Esophagus muscularis mucosa (tissue), 4 donors: Measurements from ENCODE around the gene RAPH1. TPM values are rescaled to one million over a fixed set of nuclear protein-coding genes. Genes with fewer than 3 reads are reported as not detected.

ENCODE experiments used
- DNase-seq: peaks from one replicate; pipeline ENCODE4 v3.0.0-alpha.2; 2017; ENCODE audit errors: extremely low spot score
- H3K27ac ChIP-seq, 4 donors: fragments of 200-600 bp; sonication (generic); replicated peaks in 1 of 4; 1 replicate in 3 of 4; 2 replicates in 1 of 4; pipeline ENCODE4 v1.5.1; 2016 to 2019; ENCODE audit warnings: mild to moderate bottlenecking in 1 of 4
- H3K27me3 ChIP-seq, 4 donors: fragments of 200-600 bp; sonication (generic); one replicate each; pipeline versions ENCODE4 v1.5.1 to v1.6.0; 2016 to 2019
- H3K36me3 ChIP-seq, 4 donors: fragments of 200-600 bp; sonication (generic); one replicate each; pipeline ENCODE4 v1.5.1; 2016 to 2019
- H3K4me1 ChIP-seq, 4 donors: fragments of 200-600 bp; sonication (generic); one replicate each; pipeline ENCODE4 v1.5.1; 2016 to 2019
- H3K4me3 ChIP-seq, 4 donors: fragments of 200-600 bp; sonication (generic); 1 replicate in 2 of 4; 2 replicates in 2 of 4; pipeline ENCODE4 v1.5.1; 2016 to 2019; ENCODE audit warnings: mild to moderate bottlenecking in 4 of 4, moderate library complexity in 1 of 4
- H3K9me3 ChIP-seq, 4 donors: fragments of 200-600 bp; sonication (generic); 1 replicate in 3 of 4; 2 replicates in 1 of 4; pipeline ENCODE4 v1.5.1; 2016 to 2019
- EP300 ChIP-seq: sonication (generic); formaldehyde crosslinking; IDR thresholded peaks from one replicate; pipeline ENCODE4 v1.6.1; 2017; ENCODE audit warnings: antibody characterized with exemption
- POLR2A ChIP-seq: fragments of 450-650 bp; IDR thresholded peaks from one replicate; pipeline ENCODE4 v1.6.1; 2017; ENCODE audit warnings: antibody characterized with exemption, moderate library complexity, mild to moderate bottlenecking, low read depth
- POLR2AphosphoS5 ChIP-seq, 2 donors: sonication (generic); formaldehyde crosslinking; IDR thresholded peaks; one replicate each; pipeline ENCODE4 v1.6.1; 2017; ENCODE audit warnings: antibody characterized with exemption in 2 of 2
- WGBS: methylation state at CpG from one replicate; pipeline ENCODE4 v1.1.5; 2018; 5-methylcytosine and 5-hydroxymethylcytosine counted together
- intact Hi-C: fragments of 100-400 bp; cut with DNase I; formaldehyde crosslinking; loops from one replicate; pipeline ENCODE4 v1.15.1; 2023
- total RNA-seq, 4 donors: library from RNA; depleted of rRNA; stranded (reverse); fragments of >200 nt; gene quantifications; one replicate each; pipeline versions ENCODE4 v1.1.0 to v1.2.1, GENCODE V29; 2016
- TF ChIP-seq, protein P1 (sequence below), 3 experiments: fragments of 200-600 bp in 2 of 3; fragments of 450-650 bp in 1 of 3; sonication (generic) in 2 of 3; IDR thresholded peaks; one replicate each; pipeline ENCODE4 v1.5.1; 2017 to 2019; ENCODE audit warnings: antibody characterized with exemption in 3 of 3, mild to moderate bottlenecking in 2 of 3, moderate library complexity in 1 of 3

RAPH1 gene, protein sequence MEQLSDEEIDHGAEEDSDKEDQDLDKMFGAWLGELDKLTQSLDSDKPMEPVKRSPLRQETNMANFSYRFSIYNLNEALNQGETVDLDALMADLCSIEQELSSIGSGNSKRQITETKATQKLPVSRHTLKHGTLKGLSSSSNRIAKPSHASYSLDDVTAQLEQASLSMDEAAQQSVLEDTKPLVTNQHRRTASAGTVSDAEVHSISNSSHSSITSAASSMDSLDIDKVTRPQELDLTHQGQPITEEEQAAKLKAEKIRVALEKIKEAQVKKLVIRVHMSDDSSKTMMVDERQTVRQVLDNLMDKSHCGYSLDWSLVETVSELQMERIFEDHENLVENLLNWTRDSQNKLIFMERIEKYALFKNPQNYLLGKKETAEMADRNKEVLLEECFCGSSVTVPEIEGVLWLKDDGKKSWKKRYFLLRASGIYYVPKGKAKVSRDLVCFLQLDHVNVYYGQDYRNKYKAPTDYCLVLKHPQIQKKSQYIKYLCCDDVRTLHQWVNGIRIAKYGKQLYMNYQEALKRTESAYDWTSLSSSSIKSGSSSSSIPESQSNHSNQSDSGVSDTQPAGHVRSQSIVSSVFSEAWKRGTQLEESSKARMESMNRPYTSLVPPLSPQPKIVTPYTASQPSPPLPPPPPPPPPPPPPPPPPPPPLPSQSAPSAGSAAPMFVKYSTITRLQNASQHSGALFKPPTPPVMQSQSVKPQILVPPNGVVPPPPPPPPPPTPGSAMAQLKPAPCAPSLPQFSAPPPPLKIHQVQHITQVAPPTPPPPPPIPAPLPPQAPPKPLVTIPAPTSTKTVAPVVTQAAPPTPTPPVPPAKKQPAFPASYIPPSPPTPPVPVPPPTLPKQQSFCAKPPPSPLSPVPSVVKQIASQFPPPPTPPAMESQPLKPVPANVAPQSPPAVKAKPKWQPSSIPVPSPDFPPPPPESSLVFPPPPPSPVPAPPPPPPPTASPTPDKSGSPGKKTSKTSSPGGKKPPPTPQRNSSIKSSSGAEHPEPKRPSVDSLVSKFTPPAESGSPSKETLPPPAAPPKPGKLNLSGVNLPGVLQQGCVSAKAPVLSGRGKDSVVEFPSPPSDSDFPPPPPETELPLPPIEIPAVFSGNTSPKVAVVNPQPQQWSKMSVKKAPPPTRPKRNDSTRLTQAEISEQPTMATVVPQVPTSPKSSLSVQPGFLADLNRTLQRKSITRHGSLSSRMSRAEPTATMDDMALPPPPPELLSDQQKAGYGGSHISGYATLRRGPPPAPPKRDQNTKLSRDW
- 10 to 100 TPM; 15.4 to 20.4 (median 18.2) TPM for total RNA-seq

DNA sequence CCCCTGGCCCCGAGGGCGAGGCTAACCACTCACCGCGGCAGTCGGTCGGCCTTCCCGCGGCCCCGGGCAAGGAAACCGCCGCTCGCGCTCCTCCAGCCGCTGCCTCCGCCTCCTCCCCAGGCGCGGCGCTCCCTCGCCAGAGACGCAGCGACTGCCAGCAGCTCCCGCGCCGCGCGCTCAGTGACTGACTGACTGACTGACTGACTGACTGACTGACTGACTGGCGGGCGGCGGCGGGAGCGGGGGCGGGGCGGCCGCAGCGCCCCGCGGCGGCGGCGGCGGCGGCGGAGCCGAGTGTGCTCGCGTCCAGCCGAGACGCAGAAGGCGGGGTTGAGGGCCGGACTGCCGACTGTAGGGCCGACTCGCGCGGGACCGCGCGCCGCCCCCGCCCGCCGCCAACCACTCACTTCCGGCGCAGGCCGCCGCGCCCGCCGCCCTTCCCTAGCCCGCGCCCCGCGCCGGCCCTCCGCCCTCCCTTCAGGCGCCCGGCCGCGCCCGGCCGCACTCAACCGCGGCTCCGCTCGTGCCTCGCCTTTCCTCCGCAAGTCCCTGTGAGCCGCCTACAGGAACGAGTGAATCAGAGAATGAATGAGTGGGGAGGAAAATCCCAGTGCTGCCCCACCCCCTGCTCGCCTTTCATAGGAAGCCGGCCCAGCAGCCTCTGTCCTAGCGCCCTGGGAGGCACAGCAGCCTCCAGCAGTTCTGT lies at the start of gene RAPH1:
Gene RAPH1 (minus strand): TSS at position 224 of the 706 bp plus-strand sequence. CDS start 39,948 bp downstream, outside the sequence.
- peak within 1 kb of the TSS; percentile 89 to 95 (median 94) for H3K4me3 ChIP-seq
- peaks cover 13 to 27% (median 23%) of the 10 kb centered on the region in 4 donors for H3K4me1 ChIP-seq
- intact Hi-C loops, result loop anchor here (10.0 kb wide), 1 partner anchor 250 kb away; no protein-coding TSS in a partner anchor
- no peaks in the 10 kb centered on the region for H3K9me3 ChIP-seq
- 2% methylated on average over 25 of the region's 92 CpGs for WGBS
- H3K27me3 ChIP-seq, result no peaks in the 10 kb centered on the region
- TF ChIP-seq POLR2A, result peak; percentile 38
- TF ChIP-seq EP300, result no peak
- peak; percentile 52 to 76 for TF ChIP-seq POLR2AphosphoS5 (IDR thresholded peaks at IDR 0.05)
- no peaks in the 10 kb centered on the region for H3K36me3 ChIP-seq
- peak within 1 kb of the TSS; percentile 88 to 97 (median 93) for H3K27ac ChIP-seq
- no peak for DNase-seq

DNA sequence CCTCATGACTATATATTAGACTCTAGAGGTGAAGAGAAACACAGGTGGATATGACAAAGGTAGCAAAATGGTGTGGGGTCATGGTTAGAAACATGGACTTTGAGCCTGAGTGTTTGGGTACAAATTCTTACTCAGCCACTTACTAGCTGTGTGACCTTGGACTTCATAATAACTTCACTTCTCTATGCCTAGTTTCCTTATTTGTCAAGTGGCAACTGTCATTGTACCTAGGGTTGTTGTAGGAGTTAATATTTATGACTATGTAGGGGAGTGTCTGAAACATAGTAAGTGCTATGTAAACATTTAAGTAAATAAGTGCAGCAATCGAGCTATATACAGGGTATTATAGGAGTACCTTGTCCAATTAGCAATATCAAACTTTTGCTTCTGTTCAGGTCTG lies 49.7 kb upstream of the RAPH1 start:
- Histone ChIP-seq H3K36me3 (no peaks in the 10 kb centered on the region), H3K4me1 (peaks cover 18 to 39% (median 32%) of the 10 kb centered on the region in 4 donors), H3K9me3 (no peaks in the 10 kb centered on the region), H3K27me3 (no peaks in the 10 kb centered on the region), H3K27ac (no peak overlapping the region), H3K4me3 (no peak overlapping the region)
- intact Hi-C loops, result no loop called here
- DNase-seq, result no peak
- no peak for TF ChIP-seq EP300
- TF ChIP-seq, protein P1, sequence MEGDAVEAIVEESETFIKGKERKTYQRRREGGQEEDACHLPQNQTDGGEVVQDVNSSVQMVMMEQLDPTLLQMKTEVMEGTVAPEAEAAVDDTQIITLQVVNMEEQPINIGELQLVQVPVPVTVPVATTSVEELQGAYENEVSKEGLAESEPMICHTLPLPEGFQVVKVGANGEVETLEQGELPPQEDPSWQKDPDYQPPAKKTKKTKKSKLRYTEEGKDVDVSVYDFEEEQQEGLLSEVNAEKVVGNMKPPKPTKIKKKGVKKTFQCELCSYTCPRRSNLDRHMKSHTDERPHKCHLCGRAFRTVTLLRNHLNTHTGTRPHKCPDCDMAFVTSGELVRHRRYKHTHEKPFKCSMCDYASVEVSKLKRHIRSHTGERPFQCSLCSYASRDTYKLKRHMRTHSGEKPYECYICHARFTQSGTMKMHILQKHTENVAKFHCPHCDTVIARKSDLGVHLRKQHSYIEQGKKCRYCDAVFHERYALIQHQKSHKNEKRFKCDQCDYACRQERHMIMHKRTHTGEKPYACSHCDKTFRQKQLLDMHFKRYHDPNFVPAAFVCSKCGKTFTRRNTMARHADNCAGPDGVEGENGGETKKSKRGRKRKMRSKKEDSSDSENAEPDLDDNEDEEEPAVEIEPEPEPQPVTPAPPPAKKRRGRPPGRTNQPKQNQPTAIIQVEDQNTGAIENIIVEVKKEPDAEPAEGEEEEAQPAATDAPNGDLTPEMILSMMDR (IDR thresholded peaks at IDR 0.05), result no peak
- TF ChIP-seq POLR2AphosphoS5 (IDR thresholded peaks at IDR 0.05), result no peak
- TF ChIP-seq POLR2A, result no peak
- WGBS, result 100% methylated on average over 1 of the region's 1 CpG

DNA sequence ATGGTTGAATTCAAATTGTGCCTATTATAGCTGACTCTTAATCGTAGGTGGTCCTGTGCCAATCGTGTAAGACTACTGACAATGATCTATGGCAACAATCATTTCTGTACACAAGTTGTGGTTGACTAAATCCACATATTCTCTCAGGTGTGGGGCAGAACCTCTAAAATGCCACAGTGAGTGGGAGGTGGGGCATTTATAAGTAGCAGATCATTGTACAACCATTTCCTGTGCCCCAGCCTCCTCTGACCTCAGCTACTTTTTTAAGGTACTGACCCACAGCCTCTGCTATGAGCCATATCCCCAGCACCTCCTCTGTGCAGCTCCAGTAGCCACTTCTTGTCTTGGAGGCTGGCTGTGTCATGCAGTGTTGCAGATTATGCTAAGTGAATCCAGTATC lies 48.6 kb upstream of the RAPH1 start:
- DNase-seq, result no peak
- Histone ChIP-seq H3K27ac (no peak overlapping the region), H3K4me3 (no peak overlapping the region), H3K27me3 (no peaks in the 10 kb centered on the region), H3K9me3 (no peaks in the 10 kb centered on the region), H3K36me3 (no peaks in the 10 kb centered on the region), H3K4me1 (peaks cover 18 to 48% (median 32%) of the 10 kb centered on the region in 4 donors)
- intact Hi-C loops, result no loop called here
- no peak for TF ChIP-seq POLR2AphosphoS5 (IDR thresholded peaks at IDR 0.05)
- TF ChIP-seq EP300, result no peak
- WGBS, result 60% methylated on average over 2 of the region's 2 CpGs

DNA sequence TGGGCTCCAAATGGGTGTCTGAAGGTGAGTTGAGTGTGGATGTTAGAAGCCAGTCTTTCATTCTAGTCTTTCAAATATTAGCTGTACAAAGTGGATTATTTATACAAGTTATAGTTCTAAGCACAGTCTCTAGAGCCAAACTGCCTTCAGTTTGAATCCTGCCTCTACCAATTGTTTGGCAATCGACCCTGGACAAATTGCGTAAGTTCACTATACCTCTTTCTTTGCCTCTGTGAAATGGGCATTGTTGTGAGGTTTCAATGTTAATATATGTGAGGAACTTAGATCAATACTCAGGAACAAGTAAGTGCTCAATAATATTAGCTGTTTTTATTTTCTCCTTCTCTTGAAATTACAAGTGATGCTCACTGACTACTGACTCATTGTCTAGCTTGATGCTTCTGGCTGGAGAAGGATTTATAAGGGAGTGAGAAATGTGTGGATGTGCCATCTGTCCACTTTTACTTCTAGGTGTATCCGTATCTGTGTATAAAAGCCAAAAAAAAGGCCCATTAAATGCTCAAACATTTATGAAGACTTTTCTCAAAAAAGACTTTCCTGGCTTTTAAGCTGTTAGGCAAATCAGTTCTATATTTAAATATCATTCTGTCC lies 48.1 kb upstream of the RAPH1 start:
- no peak for DNase-seq
- intact Hi-C loops, result no loop called here
- peak overlapping the region; percentile 45 to 57 (median 48) for H3K27ac ChIP-seq
- no peak overlapping the region for H3K4me3 ChIP-seq
- H3K9me3 ChIP-seq, result no peaks in the 10 kb centered on the region
- no peaks in the 10 kb centered on the region for H3K36me3 ChIP-seq
- H3K27me3 ChIP-seq, result no peaks in the 10 kb centered on the region
- TF ChIP-seq POLR2AphosphoS5 (IDR thresholded peaks at IDR 0.05) (no peak), EP300 (no peak), POLR2A (no peak)
- TF ChIP-seq, protein P1 (IDR thresholded peaks at IDR 0.05), result no peak
- WGBS, result 70% methylated on average over 3 of the region's 3 CpGs
- H3K4me1 ChIP-seq, result peaks cover 18 to 48% (median 32%) of the 10 kb centered on the region in 4 donors
